ENCODE data around the gene MYH10.
"Not testable (repeated sequence)": the region's sequence is repeated elsewhere in the genome, so short reads cannot be mapped to it uniquely, and the experiment has no call there.

The MYH10 gene

GRCh38 chr17:8630227-8630801, at the start of gene MYH10:
Gene MYH10 (minus strand): TSS chr17:8630725. CDS start chr17:8623246, 7,479 bp downstream.
- DNase-seq, result no peak

- no peak for DNase-seq
These were observed 48.6 kb upstream of the MYH10 start for GRCh38 chr17:8679126-8679525.

GRCh38 chr17:8675306-8675705, 44.8 kb upstream of the MYH10 start:
- DNase-seq, result no peak

- DNase-seq, result no peak
These were observed 44.1 kb upstream of the MYH10 start for GRCh38 chr17:8674344-8675305.

GRCh38 chr17:8673612-8674011, 43.1 kb upstream of the MYH10 start:
- no peak for DNase-seq

GRCh38 chr17:8672326-8672725, 41.8 kb upstream of the MYH10 start:
- DNase-seq, result no peak

- DNase-seq, result no peak
These were observed 39.9 kb upstream of the MYH10 start for GRCh38 chr17:8670421-8670820.

- DNase-seq, result no peak
These were observed 37.7 kb upstream of the MYH10 start for GRCh38 chr17:8668176-8668740.

GRCh38 chr17:8667421-8667820, 36.9 kb upstream of the MYH10 start:
- no peak for DNase-seq

GRCh38 chr17:8665684-8666083, 35.2 kb upstream of the MYH10 start:
- DNase-seq, result no peak

- DNase-seq, result no peak
These were observed 34.1 kb upstream of the MYH10 start for GRCh38 chr17:8664456-8665126.

GRCh38 chr17:8662973-8663372, 32.4 kb upstream of the MYH10 start:
- DNase-seq, result no peak

GRCh38 chr17:8662076-8662831, 31.7 kb upstream of the MYH10 start:
- DNase-seq, result no peak

- DNase-seq, result not testable (repeated sequence)
These were observed 30.2 kb upstream of the MYH10 start for GRCh38 chr17:8660709-8661108.

- no peak for DNase-seq
These were observed 29.4 kb upstream of the MYH10 start for GRCh38 chr17:8659758-8660410.

- DNase-seq, result no peak
These were observed 28.3 kb upstream of the MYH10 start for GRCh38 chr17:8658810-8659209.

- no peak for DNase-seq
These were observed 26.2 kb upstream of the MYH10 start for GRCh38 chr17:8656693-8657092.

GRCh38 chr17:8654822-8655221, 24.3 kb upstream of the MYH10 start:
- no peak for DNase-seq

GRCh38 chr17:8651013-8651412, 20.5 kb upstream of the MYH10 start:
- DNase-seq, result no peak

- no peak for DNase-seq
These were observed 19.6 kb upstream of the MYH10 start for GRCh38 chr17:8650119-8650499.

- no peak for DNase-seq
These were observed 18.9 kb upstream of the MYH10 start for GRCh38 chr17:8649157-8650118.

All from activated CD8-positive, alpha-beta memory T cell treated with anti-CD3 and anti-CD28 coated beads for 24 hours (primary cell).